Hematopoietic multipotent progenitor cell treated with erythropoietin and hydrocortisone succinate and interleukin-3 and kit ligand, for 15 days (in vitro differentiated cells): Measurements from ENCODE around the gene SUPT6H.

Source experiments
- DNase-seq: peaks from one replicate; pipeline ENCODE4 v3.0.0-alpha.2; 2015; ENCODE audit warnings: low spot score

SUPT6H gene

GRCh38 chr17:28702026-28702751 lies 40.2 kb downstream of the SUPT6H start:
- DNase-seq: no peak

- DNase-seq: no peak
Observed at GRCh38 chr17:28702752-28703150, 40.7 kb downstream of the SUPT6H start.

- DNase-seq: no peak
Observed at GRCh38 chr17:28703552-28704218, 41.7 kb downstream of the SUPT6H start.

- DNase-seq: no peak
Observed at GRCh38 chr17:28704219-28704858, 42.3 kb downstream of the SUPT6H start.

- DNase-seq: no peak
Observed at GRCh38 chr17:28705074-28705659, 43.2 kb downstream of the SUPT6H start.

GRCh38 chr17:28705728-28706334 lies 43.8 kb downstream of the SUPT6H start:
- no peak for DNase-seq

- DNase-seq: no peak
Observed at GRCh38 chr17:28706471-28707338, 44.7 kb downstream of the SUPT6H start.

- DNase-seq: no peak
Observed at GRCh38 chr17:28707339-28707720, 45.3 kb downstream of the SUPT6H start.

- DNase-seq: peak; percentile 70
Observed at GRCh38 chr17:28710861-28711722, 49.1 kb downstream of the SUPT6H start.

GRCh38 chr17:28711723-28712031 lies 49.7 kb downstream of the SUPT6H start, which contains the start of gene PROCA1:
Gene PROCA1, minus strand, starts transcription at chr17:28711888. Its CDS starts 228 bp downstream, at chr17:28711660.
- DNase-seq: no peak

GRCh38 chr17:28712032-28712704 lies 50.2 kb downstream of the SUPT6H start:
- DNase-seq: no peak

- DNase-seq: no peak
Observed at GRCh38 chr17:28712705-28713415, 50.9 kb downstream of the SUPT6H start.

GRCh38 chr17:28714281-28714680 lies 52.3 kb downstream of the SUPT6H start:
- DNase-seq: no peak

- DNase-seq: no peak
Observed at GRCh38 chr17:28715217-28715616, 53.2 kb downstream of the SUPT6H start.

- DNase-seq: no peak
Observed at GRCh38 chr17:28716740-28717577, 55.0 kb downstream of the SUPT6H start.

- no peak for DNase-seq
Observed at GRCh38 chr17:28717578-28718332, 55.8 kb downstream of the SUPT6H start, which contains the start of gene RAB34. Gene RAB34, minus strand, starts transcription at chr17:28717868. Its CDS starts 602 bp downstream, at chr17:28717266.

- DNase-seq: no peak
Observed at GRCh38 chr17:28718333-28719020, 56.5 kb downstream of the SUPT6H start.
